HepG2 (cell line): Measurements from ENCODE around the gene SLC38A3. TPM values are rescaled to one million over a fixed set of nuclear protein-coding genes. Genes with fewer than 3 reads are reported as not detected.
A peak's percentile ranks its signal among the peaks of the same experiment; 100 is the strongest.

Experiments
- ATAC-seq: fragments of 200-7000 bp; cut with Tn5 transposase; 3 replicates; pipeline ENCODE4 v1.9.1; 2020; ENCODE audit warnings: mild to moderate bottlenecking, moderate library complexity
- BruUV-seq: library from RNA; stranded (reverse); fragments of 400-500 nt; replicated peaks from 2 replicates; lab custom pipeline; 2021; lab: Mats Ljungman, UMichigan
- CTCF ChIA-PET: fragments of 300-600 bp; formaldehyde crosslinking; extraction: SDS; loops from one replicate; lab custom pipeline; 2021; ENCODE audit warnings: low total read pairs, inconsistent platforms, low intra/inter-chr PET ratio; lab: Yijun Ruan, JAX
- POLR2A ChIA-PET: fragments of 350-600 bp; sonication (Branson Sonifier 250); formaldehyde crosslinking; loops from one replicate; lab custom pipeline; 2020; ENCODE audit warnings: antibody characterized with exemption, inconsistent platforms; lab: Yijun Ruan, JAX
- DNase-seq: peaks from one replicate; pipeline ENCODE4 v3.0.0-alpha.2; 2015; ENCODE audit warnings: low spot score
- FAIRE-seq: peaks from 3 replicates; lab custom pipeline; 2011; peaks lifted over from hg19 to GRCh38; lab: Jason Lieb, UNC
- H2AFZ ChIP-seq: one replicate; pipeline ENCODE4 v1.6.1; 2011; ENCODE audit warnings: low read length, inconsistent platforms
- H3K27ac ChIP-seq: fragments of 300-600 bp; 3 replicates; pipeline ENCODE4 v1.8.0; 2011; ENCODE audit warnings: mixed run types, mild to moderate bottlenecking, mixed read lengths, low read length, inconsistent platforms; ENCODE audit not compliant: insufficient read depth; ENCODE audit errors: extremely low read length
- H3K27me3 ChIP-seq, 2 experiments: fragments of 200-600 bp in 1 of 2; 2 replicates in 1 of 2; 3 replicates in 1 of 2; pipeline versions ENCODE4 v1.6.0 to v1.8.0; 2011; ENCODE audit warnings: low read length in 2 of 2, mild to moderate bottlenecking in 2 of 2, moderate library complexity in 2 of 2, inconsistent platforms in 1 of 2; ENCODE audit not compliant: insufficient read depth in 2 of 2, control insufficient read depth in 1 of 2
- H3K36me3 ChIP-seq, 2 experiments: fragments of 200-600 bp in 1 of 2; replicated peaks in 1 of 2; 2 replicates in 1 of 2; 3 replicates in 1 of 2; pipeline versions ENCODE4 v1.5.1 to v1.8.0; 2011; ENCODE audit warnings: low read length in 2 of 2, inconsistent platforms in 1 of 2; ENCODE audit not compliant: insufficient read depth in 2 of 2, control insufficient read depth in 1 of 2
- H3K4me1 ChIP-seq: 2 replicates; pipeline ENCODE4 v1.5.1; 2012; ENCODE audit warnings: low read length, inconsistent platforms; ENCODE audit not compliant: insufficient read depth
- H3K4me2 ChIP-seq: 2 replicates; pipeline ENCODE4 v1.6.0; 2011; ENCODE audit warnings: low read depth, low read length, inconsistent platforms
- H3K4me3 ChIP-seq, 3 experiments: fragments of 200-600 bp in 1 of 3; sonication (generic), shearing (Covaris generic) in 1 of 3; replicated peaks in 1 of 3; 2 replicates each; pipeline ENCODE4 v1.5.1; 2011 to 2016; ENCODE audit warnings: low read length in 3 of 3, inconsistent platforms in 2 of 3, low read depth in 2 of 3, mild to moderate bottlenecking in 2 of 3, control low read depth in 1 of 3, mixed read lengths in 1 of 3; ENCODE audit not compliant: insufficient read depth in 1 of 3
- H3K79me2 ChIP-seq: one replicate; pipeline ENCODE4 v1.6.1; 2011; ENCODE audit warnings: low read length, inconsistent platforms; ENCODE audit not compliant: insufficient read depth
- H3K9ac ChIP-seq: 2 replicates; pipeline ENCODE4 v1.6.0; 2011; ENCODE audit warnings: mild to moderate bottlenecking, low read depth, low read length, inconsistent platforms; ENCODE audit not compliant: insufficient read depth
- H3K9me3 ChIP-seq: 2 replicates; pipeline ENCODE4 v1.5.1; 2012; ENCODE audit warnings: mild to moderate bottlenecking, low read length
- H4K20me1 ChIP-seq: 2 replicates; pipeline ENCODE4 v1.6.0; 2011; ENCODE audit warnings: inconsistent platforms, mild to moderate bottlenecking, low read length, moderate library complexity; ENCODE audit not compliant: insufficient read depth
- ATRX ChIP-seq: sonication (generic); formaldehyde crosslinking; IDR thresholded peaks from 2 replicates; pipeline ENCODE4 v1.4.0; 2020; ENCODE audit warnings: missing genetic modification reagents, borderline replicate concordance
- IKZF4 ChIP-seq: sonication (generic); formaldehyde crosslinking; IDR thresholded peaks from 2 replicates; pipeline ENCODE4 v1.5.1; 2020; ENCODE audit warnings: borderline replicate concordance, mild to moderate bottlenecking, low read depth, missing genetic modification reagents; ENCODE audit errors: not compliant biosample characterization
- IKZF5 ChIP-seq: IDR thresholded peaks from 2 replicates; pipeline ENCODE4 v1.6.1; 2018; ENCODE audit warnings: missing genetic modification reagents, mild to moderate bottlenecking, missing compliant biosample characterization
- MYC ChIP-seq: sonication (generic); formaldehyde crosslinking; IDR thresholded peaks from 2 replicates; pipeline ENCODE4 v1.9.0; 2021; ENCODE audit warnings: missing genetic modification reagents, borderline replicate concordance
- RFX3 ChIP-seq: IDR thresholded peaks from 2 replicates; pipeline ENCODE4 v1.6.1; 2016; ENCODE audit warnings: missing biosample characterization, missing genetic modification reagents
- RFX5 ChIP-seq: IDR thresholded peaks from 2 replicates; pipeline ENCODE4 v1.6.1; 2011; ENCODE audit warnings: low read depth, low read length, improper control_type of control experiment
- ZNF574 ChIP-seq: sonication (generic); formaldehyde crosslinking; IDR thresholded peaks from 2 replicates; pipeline ENCODE4 v1.4.0; 2020; ENCODE audit warnings: missing genetic modification reagents
- ZNF629 ChIP-seq: sonication (generic); formaldehyde crosslinking; conservative IDR thresholded peaks from 2 replicates; pipeline ENCODE4 v1.5.0; 2020; ENCODE audit warnings: missing genetic modification reagents
- ZNF687 ChIP-seq: sonication (generic); formaldehyde crosslinking; IDR thresholded peaks from 2 replicates; pipeline ENCODE4 v1.5.1; 2020; ENCODE audit warnings: mild to moderate bottlenecking, missing genetic modification reagents, moderate library complexity
- WGBS: methylation state at CpG from one replicate; pipeline ENCODE4 v1.1.6; 2017; ENCODE audit warnings: low lambda C conversion rate; 5-methylcytosine and 5-hydroxymethylcytosine counted together
- in situ Hi-C: cut with HindIII; loops from 2 replicates; pipeline ENCODE4 v1.10.0; 2017; ENCODE audit warnings: low pct_unique_long_range_greater_than_20kb; ENCODE audit not compliant: extremely low pct_ligation_motif_present
- intact Hi-C: fragments of 100-400 bp; cut with micrococcal nuclease; formaldehyde crosslinking; loops from one replicate; pipeline ENCODE4 v1.10.0; 2022; ENCODE audit not compliant: unreplicated experiment
- polyA plus RNA-seq, 8 experiments: library from polyadenylated mRNA; depleted of rRNA in 3 of 8; stranded (reverse) in 7 of 8; unstranded in 1 of 8; fragments of >200 nt; fragmentation: Illumina TruSeq in 4 of 8; extraction: Trizol in 4 of 8; gene quantifications; 2 replicates each; pipeline versions ENCODE4 v1.2.1 to v1.2.3, GENCODE V29; 2011 to 2016; ENCODE audit warnings: low read depth in 4 of 8, missing spikeins in 1 of 8, mixed read lengths in 1 of 8; ENCODE audit not compliant: insufficient read depth in 1 of 8
- total RNA-seq, 5 experiments: library from RNA; depleted of rRNA; stranded (reverse); fragments of >200 nt; fragmentation: Illumina TruSeq; extraction: Trizol; gene quantifications; 2 replicates each; pipeline ENCODE4 v1.2.3, GENCODE V29; 2016; ENCODE audit warnings: low read depth in 1 of 5

Gene SLC38A3
- total and polyA plus RNA-seq, 2 of the 13 experiments (the other 11 are each of a cell fraction or from before 2014, with no cell fraction given) = 29.8 to 164 TPM

GRCh38 chr3:50232303-50232702 lies 27.2 kb downstream of the SLC38A3 start:
- H3K9ac ChIP-seq = no peak overlapping the region
- no TSS peak for BruUV-seq
- peaks cover 12% of the 10 kb centered on the region for H3K79me2 ChIP-seq
- intact Hi-C loops (no loop called here), in situ Hi-C loops (no loop called here)
- TF ChIP-seq ZNF629 (CRISPR knock-in tag) = peak; percentile 70
- TF ChIP-seq ATRX (CRISPR knock-in tag) = no peak
- WGBS = 19% methylated on average over 3 of the region's 3 CpGs
- H3K27me3 ChIP-seq = no peaks in the 10 kb centered on the region; a peak in 1 of 5 replicates
- H3K9me3 ChIP-seq = no peaks in the 10 kb centered on the region
- H3K4me3 ChIP-seq = no peak overlapping the region
- H2AFZ ChIP-seq = no peak overlapping the region
- ChIA-PET CTCF (no interaction called here), POLR2A (interaction anchor here (0.9 kb wide), 1 partner anchor 21 kb away, joined by 6 read pairs; no protein-coding TSS in a partner anchor)
- ATAC-seq (no peak), FAIRE-seq (no peak), DNase-seq (no peak)
- no peak overlapping the region for H3K4me2 ChIP-seq
- no peak overlapping the region for H3K27ac ChIP-seq
- no peaks in the 10 kb centered on the region for H4K20me1 ChIP-seq
- peaks cover 71% of the 10 kb centered on the region for H3K4me1 ChIP-seq
- H3K36me3 ChIP-seq = no peaks in the 10 kb centered on the region; a peak in 1 of 5 replicates

- no peaks in the 10 kb centered on the region; a peak in 1 of 5 replicates for H3K27me3 ChIP-seq
- H4K20me1 ChIP-seq = no peaks in the 10 kb centered on the region
- H3K4me2 ChIP-seq = no peak overlapping the region
- no peak overlapping the region for H2AFZ ChIP-seq
- peaks cover 20% of the 10 kb centered on the region for H3K79me2 ChIP-seq
- in situ Hi-C loops = no loop called here
- no peak overlapping the region for H3K9ac ChIP-seq
- no peak overlapping the region for H3K27ac ChIP-seq
- CTCF ChIA-PET = no interaction called here
- intact Hi-C loops = no loop called here
- H3K4me1 ChIP-seq = peaks cover 75% of the 10 kb centered on the region
- POLR2A ChIA-PET = interaction anchor here (0.9 to 1.7 kb wide), 6 partner anchors 22 to 38 kb away, joined by 4 to 6 read pairs (median 4); no protein-coding TSS in a partner anchor
- ATAC-seq (0 out of 3 replicates have a peak, but pooled peaks have one; percentile 0), FAIRE-seq (no peak), DNase-seq (no peak)
- H3K36me3 ChIP-seq = no peaks in the 10 kb centered on the region; a peak in 1 of 5 replicates
- no peaks in the 10 kb centered on the region for H3K9me3 ChIP-seq
- no TSS peak for BruUV-seq
- H3K4me3 ChIP-seq = no peak overlapping the region
- WGBS = 30% methylated on average over 2 of the region's 4 CpGs
- TF ChIP-seq ZNF687 (peak; percentile 10; the same call in 1 of the 2 replicates), ZNF574 (CRISPR knock-in tag) (peak; percentile 86), RFX5 (0 out of 2 replicates have a peak, but pooled peaks have one; percentile 17), IKZF4 (CRISPR knock-in tag) (no peak), IKZF5 (CRISPR knock-in tag) (peak; percentile 51; the same call in 1 of the 2 replicates), MYC (CRISPR knock-in tag) (no peak), RFX3 (CRISPR knock-in tag) (peak; percentile 56)
Observed at GRCh38 chr3:50233176-50233575, 28.1 kb downstream of the SLC38A3 start.
